ENCODE measurements around the gene TMEM150C. TPM values are rescaled to one million over a fixed set of nuclear protein-coding genes. Genes with fewer than 3 reads are reported as not detected.

TMEM150C gene
- total RNA-seq, 4 donors from 2014 or later: 3.4 to 15.5 (median 7.3) TPM

DNA sequence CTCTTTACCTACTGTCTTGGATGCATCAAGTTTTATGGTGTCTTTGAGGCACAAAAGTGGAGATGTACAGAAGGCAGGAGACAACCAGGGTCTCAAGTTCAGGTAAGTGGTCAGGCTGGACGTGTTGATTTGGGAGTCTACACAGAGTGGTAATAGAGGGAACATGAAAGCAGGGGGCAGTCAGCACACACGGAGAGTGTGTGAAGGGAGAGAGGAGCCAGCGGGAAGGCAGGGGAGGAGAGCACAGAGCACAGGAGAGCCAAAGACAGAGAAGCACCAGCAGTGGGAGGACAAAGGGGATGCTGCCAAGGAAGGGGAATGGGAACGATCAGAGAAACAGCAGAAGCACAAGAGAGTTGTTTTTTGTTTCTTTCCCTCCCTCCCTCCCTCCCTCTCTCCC is 32.9 kb downstream of the TMEM150C start:
- WGBS, 2 donors: 56 to 64% methylated on average over 4 of the region's 4 CpGs
- H3K4me3 ChIP-seq (ENCODE audit: low read depth, poor library complexity, severe bottlenecking): no peak overlapping the region
- TF ChIP-seq CTCF (IDR thresholded peaks at IDR 0.05): no peak
- no peak for TF ChIP-seq POLR2A (IDR thresholded peaks at IDR 0.05)
- no peak for DNase-seq (ENCODE audit: low spot score in 2 of 2)
- intact Hi-C loops (cut with DNase I; ENCODE audit: low total_unique reads): no loop called here

DNA sequence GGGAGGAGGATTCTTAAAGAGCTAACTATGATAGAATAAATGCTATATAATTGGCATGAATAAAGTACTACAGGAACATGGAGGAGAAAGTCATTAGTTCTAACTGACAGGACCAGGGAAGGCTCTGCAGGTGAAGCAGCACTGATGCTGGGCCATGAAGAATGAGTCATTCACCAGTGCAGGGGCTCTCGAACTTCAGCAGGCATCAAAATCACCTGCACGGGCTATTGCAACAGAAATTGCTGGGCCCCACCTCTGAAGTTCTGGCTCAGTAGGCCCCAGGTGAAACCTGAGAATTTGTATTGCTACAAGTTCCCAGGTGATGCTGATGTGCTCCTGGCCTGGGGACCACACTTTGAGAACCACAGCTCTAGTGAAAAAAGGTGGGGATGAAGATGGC is 33.7 kb downstream of the TMEM150C start:
- no peak for DNase-seq (ENCODE audit: low spot score in 2 of 2)
- intact Hi-C loops (cut with DNase I; ENCODE audit: low total_unique reads): no loop called here
- H3K4me3 ChIP-seq (ENCODE audit: low read depth, poor library complexity, severe bottlenecking): no peak overlapping the region
- WGBS, 2 donors: 67 to 76% methylated on average over 2 of the region's 2 CpGs
- TF ChIP-seq POLR2A (IDR thresholded peaks at IDR 0.05): no peak
- no peak for TF ChIP-seq CTCF (IDR thresholded peaks at IDR 0.05)

GRCh38 chr4:82525307-82525911 is 36.4 kb downstream of the TMEM150C start:
- TF ChIP-seq POLR2A (IDR thresholded peaks at IDR 0.05) (no peak), CTCF (IDR thresholded peaks at IDR 0.05) (no peak)
- intact Hi-C loops (cut with DNase I; ENCODE audit: low total_unique reads): no loop called here
- DNase-seq (ENCODE audit: low spot score in 2 of 2): no peak
- H3K4me3 ChIP-seq (ENCODE audit: low read depth, poor library complexity, severe bottlenecking): no peak overlapping the region
- WGBS, 2 donors: 46 to 53% methylated on average over 4 of the region's 4 CpGs

DNA sequence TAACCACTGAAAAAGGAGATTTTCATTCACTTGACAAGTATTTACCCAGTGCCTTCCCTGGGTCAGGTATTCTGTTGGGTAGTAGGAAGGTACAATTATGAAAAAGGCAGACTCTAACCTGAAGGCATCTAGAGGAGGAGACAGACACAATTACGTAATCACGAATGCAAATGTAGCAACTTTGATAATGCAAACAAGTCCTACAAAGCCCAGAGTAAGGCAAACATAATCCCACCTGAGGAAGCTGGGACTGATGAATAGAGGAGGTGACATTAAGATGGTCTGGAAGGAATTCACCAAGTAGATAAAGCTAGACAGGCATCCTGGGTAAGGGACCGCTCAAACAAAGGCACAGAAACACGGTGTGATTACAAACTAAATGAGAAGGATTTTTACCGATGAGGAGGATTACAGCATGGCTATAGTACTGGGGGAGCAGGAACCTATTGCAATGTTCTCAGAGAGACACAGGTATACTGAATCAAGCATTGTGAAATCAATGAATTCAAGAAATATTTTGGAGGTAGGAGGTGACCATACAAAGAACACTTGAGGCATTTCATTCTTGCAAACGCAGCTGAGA is 37.1 kb downstream of the TMEM150C start:
- intact Hi-C loops (cut with DNase I; ENCODE audit: low total_unique reads): no loop called here
- TF ChIP-seq CTCF (IDR thresholded peaks at IDR 0.05) (no peak), POLR2A (IDR thresholded peaks at IDR 0.05) (no peak)
- WGBS, 2 donors: 72 to 75% methylated on average over 6 of the region's 6 CpGs
- no peak overlapping the region for H3K4me3 ChIP-seq (ENCODE audit: low read depth, poor library complexity, severe bottlenecking)
- DNase-seq (ENCODE audit: low spot score in 2 of 2): no peak

GRCh38 chr4:82523179-82523578 is 38.6 kb downstream of the TMEM150C start:
- DNase-seq (ENCODE audit: low spot score in 2 of 2): no peak
- TF ChIP-seq POLR2A (IDR thresholded peaks at IDR 0.05) (no peak), CTCF (IDR thresholded peaks at IDR 0.05) (no peak)
- intact Hi-C loops (cut with DNase I; ENCODE audit: low total_unique reads): no loop called here
- WGBS, 2 donors: 90 to 91% methylated on average over 9 of the region's 9 CpGs
- no peak overlapping the region for H3K4me3 ChIP-seq (ENCODE audit: low read depth, poor library complexity, severe bottlenecking)

GRCh38 chr4:82522472-82522871 is 39.3 kb downstream of the TMEM150C start:
- intact Hi-C loops (cut with DNase I; ENCODE audit: low total_unique reads): no loop called here
- WGBS, 2 donors: 89 to 95% methylated on average over 4 of the region's 4 CpGs
- H3K4me3 ChIP-seq (ENCODE audit: low read depth, poor library complexity, severe bottlenecking): no peak overlapping the region
- no peak for DNase-seq (ENCODE audit: low spot score in 2 of 2)
- no peak for TF ChIP-seq POLR2A (IDR thresholded peaks at IDR 0.05)
- TF ChIP-seq CTCF (IDR thresholded peaks at IDR 0.05): no peak
